ENCODE results near the gene ZNF397.

- TF ChIP-seq CTCF (IDR thresholded peaks at IDR 0.05; ENCODE audit: low read depth, low read length) (no peak), EZH2phosphoT487 (IDR thresholded peaks at IDR 0.05; ENCODE audit: low read depth) (no peak)
These were observed 12.9 kb downstream of the ZNF397 start for GRCh38 chr18:35253655-35254287.
